Stimulated activated CD8-positive, alpha-beta memory T cell treated with anti-CD3 and anti-CD28 coated beads, Interleukin-12 subunit alpha, Interleukin-12 subunit beta, amount 100 ng/mL, for 4 hours (primary cell): ENCODE data around the gene TRIM22.
"Not testable (repeated sequence)": the region's sequence is repeated elsewhere in the genome, so short reads cannot be mapped to it uniquely, and the experiment has no call there.

Experiments
- DNase-seq: peaks from one replicate; pipeline ENCODE4 v3.0.0-alpha.2; 2020; ENCODE audit warnings: low read depth

Gene TRIM22

DNA sequence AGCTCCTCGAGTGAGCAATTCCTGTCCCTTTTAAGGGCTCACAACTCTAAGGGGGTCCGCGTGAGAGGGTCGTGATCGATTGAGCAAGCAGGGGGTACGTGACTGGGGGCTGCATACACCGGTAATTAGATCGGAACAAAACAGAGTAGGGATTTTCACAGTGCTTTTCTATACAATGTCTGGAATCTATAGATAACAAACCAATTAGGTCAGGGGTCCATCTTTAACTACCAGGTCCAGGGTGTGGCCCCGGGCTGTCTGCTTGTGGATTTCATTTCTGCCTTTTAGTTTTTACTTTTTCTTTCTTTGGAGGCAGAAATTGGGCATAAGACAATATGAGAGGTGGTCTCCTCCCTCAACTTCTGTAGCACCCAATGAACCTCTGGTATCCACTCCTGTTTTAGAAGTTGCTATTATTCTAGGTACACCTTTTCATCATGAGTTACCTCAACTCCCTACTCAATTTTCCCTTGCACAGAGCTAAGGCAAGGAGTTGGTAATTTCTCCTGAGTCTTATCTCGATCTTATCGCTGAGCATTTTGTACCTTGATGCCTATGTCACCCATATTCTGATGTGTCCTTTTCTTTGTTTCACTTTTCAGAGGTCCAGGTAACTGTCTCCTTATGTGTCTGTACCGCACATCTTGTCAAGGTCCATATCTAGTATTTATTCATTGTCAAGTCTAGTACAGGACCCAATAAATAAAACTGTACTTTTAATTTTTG lies 1.8 kb downstream of the TRIM22 start:
- not testable (repeated sequence) for DNase-seq

DNA sequence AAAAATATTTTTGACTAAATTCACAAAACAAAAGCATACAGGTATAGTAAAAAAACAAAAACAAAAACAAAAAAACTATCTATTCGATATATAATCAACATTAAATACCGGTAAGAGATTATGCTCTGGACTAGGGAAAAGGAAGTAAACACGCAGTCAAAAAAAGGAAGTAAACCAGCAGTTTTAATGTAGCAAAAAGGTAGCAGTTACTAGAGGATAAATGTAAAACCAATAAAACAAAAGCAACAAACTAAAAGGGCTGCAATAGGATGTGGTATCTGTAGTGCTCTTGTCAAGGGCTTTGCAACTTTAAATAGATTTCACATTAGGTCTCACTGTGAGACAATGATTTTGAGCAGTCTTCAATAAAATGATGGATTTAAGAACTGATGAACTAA lies 2.4 kb downstream of the TRIM22 start:
- DNase-seq, result no peak

DNA sequence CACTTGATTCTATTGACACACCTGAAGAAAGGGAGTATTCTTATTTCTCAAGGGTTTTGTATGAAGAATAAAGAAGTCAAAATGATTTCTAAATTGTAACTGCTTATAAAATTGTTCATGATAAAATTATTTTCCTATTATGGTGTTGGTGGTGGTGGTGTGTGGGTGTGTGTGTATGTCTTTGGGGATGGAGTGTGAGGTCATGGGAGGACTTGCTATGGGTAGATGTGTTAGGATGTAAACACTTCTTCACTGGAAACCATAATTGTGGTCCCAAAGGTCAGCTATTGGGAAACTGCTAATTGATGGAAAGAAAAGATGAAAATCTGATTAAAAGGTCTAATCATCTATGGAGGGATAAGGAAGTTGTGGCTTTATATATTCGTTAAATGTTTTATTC lies 5.1 kb downstream of the TRIM22 start:
- no peak for DNase-seq

DNA sequence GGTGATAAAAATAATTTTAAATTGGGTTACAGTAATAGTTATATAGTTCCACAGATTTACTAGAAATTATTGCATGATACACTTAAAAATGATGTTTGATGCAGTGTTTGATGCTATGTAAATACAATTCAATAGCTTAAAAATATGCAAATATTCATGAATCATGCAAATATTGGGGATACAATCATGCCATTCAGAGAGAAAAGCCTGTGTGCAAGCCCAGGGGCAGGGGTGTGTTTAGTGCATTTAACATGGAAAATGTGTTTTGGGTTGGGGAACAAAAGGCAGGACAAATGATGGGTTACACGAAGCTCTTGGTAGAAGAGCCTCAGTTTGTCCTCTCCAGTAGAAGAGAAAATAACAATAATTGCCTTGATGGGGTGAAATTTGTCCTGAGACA lies 6.0 kb downstream of the TRIM22 start:
- no peak for DNase-seq

DNA sequence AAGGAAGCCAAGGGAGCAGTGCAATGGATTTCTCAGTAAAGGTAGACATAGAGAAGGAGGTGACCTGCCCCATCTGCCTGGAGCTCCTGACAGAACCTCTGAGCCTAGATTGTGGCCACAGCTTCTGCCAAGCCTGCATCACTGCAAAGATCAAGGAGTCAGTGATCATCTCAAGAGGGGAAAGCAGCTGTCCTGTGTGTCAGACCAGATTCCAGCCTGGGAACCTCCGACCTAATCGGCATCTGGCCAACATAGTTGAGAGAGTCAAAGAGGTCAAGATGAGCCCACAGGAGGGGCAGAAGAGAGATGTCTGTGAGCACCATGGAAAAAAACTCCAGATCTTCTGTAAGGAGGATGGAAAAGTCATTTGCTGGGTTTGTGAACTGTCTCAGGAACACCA lies 6.6 kb downstream of the TRIM22 start:
- DNase-seq, result no peak

DNA sequence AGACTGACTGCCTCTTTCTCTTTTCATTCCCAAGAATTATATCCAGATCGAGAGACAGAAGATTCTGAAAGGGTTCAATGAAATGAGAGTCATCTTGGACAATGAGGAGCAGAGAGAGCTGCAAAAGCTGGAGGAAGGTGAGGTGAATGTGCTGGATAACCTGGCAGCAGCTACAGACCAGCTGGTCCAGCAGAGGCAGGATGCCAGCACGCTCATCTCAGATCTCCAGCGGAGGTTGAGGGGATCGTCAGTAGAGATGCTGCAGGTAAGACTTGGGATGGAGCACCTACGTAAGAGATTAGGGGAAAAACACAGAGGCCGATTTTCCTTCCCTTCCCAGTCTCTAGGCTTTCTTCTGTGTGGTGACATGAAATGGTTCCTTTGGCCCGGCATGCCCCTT lies 8.7 kb downstream of the TRIM22 start:
- no peak for DNase-seq

DNA sequence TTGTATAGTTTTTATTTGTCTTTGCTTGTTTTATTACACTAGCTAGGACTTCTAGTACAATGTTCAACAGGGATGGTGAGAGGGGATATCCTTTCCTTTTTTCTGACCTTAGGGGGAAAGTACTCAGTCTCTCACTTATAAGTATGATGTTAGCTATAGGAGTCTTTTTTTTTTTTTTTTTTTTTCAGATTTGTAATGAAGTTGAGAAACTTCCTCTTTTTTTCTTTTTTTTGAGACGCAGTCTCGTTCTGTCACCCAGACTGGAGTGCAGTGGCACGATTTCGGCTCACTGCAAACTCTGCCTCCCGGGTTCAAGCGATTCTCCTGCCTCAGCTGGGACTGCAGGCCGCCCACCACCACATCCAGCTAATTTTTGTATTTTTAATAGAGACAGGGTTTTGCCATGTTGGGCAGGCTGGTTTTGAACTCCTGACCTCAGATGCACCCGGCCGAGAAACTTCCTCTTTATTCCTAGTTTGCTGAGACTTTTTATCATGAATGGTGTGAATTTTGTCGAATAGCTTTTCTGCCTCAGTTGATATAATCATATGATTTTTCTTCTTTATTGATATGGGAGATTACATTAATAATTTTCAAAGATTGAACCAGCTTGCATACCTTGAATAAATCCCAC lies 10.9 kb downstream of the TRIM22 start:
- DNase-seq, result no peak

DNA sequence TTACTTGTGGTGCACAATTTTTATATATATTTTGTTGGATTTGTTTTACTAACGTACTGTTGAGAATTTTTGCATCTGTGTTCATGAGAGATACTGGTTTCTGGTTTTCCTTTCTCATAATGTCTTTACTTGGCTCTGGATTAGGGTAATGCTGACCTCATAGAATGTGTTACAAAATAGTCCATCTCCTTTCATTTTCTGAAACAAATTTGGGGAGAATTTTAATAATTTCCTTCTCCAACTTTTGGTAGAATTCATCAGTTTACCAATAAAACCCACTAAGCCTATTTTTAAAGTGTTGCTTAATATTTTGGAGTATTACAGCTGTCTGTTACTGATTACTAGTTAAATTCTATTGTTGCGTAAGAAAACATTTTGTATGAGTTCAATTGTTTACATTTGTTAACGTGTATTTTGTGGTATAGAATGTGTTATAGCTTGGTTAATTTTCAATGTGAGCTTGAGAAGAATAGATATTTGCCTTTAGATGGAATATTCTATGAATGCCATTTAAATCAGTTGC lies 11.5 kb downstream of the TRIM22 start:
- DNase-seq, result no peak

DNA sequence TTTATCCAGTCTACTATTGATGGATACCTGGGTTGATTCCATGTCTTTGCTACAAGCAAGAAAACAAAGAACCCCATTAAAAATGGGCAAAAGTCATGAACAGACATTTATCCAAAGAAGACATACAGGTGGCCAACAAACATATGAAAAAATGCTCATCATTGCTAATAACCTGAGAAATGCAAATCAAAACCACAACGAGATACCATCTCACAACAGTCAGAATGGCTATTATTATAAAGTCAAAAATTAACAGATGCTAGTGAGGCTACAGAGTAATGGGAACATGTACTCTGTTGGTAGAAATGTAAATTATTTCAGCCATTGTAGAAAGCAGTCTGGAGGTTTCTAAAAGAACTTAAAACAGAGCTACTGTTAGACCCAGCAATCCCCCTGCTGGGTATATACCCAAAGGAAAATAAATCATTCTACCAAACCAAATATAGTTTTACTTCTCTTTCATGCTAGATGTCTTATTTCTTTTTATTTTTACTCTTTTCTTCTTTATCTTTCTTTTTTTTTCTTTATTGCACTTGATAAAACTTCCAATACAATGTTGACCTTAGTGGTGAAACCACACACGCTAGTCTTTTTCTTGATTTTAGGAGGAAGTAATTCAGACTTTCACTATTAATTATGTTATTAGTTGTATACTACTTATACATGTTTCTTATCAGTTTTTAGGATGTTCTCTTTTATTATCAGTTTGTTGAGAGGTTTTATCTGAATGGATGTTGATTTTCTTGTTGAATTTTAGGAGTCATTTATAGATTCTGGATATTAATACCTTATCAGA lies 14.3 kb downstream of the TRIM22 start:
- no peak for DNase-seq

DNA sequence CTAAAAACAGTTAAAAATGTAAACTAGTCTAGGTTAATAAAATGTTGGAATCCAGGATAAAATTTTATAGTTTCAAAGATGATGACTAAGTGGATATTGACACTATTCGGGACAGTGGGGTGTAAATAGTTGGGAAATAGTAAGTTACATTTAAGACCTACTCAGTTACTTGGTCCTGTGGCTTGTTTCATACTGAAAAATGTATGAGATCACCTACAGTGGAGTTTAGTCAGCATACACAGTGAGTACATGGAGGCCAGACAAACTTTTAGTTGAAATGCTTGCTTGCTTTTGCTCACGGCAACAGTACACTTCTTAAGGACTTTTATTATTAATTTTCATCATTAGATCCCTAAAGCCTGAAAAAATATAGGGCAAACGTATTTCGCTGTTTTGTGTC lies 16.1 kb downstream of the TRIM22 start:
- no peak for DNase-seq

DNA sequence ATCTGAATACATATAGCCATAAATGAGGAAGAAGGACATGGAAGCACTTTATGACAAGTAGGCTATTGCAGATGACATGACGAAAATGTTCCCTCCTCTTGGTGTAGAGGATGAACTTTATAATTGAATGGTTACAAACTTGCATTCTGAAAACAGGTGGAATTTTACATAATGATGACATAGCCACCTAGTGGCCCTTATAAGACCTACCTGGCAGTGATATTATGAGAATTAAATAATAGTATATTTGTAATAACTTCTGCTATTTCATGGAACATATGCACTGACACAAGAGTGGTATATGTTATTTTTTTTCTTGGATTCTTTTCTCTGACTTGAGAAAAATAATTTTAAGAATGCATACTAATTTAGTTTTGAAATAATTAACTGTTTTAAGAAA lies 22.9 kb downstream of the TRIM22 start:
- no peak for DNase-seq

DNA sequence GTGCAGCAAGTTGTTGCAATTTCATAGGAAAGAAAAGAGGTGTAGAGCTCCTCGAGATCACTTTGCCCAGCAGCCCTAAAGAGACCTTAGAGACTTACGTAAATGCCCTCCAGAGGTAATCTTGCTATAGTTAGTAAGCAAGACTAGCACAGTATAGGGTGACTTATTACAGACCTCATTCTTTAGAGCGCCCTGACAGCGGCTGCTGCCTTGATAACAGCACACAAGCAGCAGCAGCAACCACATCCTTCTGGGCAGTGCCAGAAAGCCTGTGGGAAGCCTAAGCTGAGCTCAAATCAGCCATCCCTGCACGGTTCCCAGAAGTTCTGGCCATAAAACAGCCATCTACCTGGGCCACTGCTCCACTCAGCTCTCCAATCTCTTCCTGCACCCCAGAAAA lies 24.1 kb downstream of the TRIM22 start:
- DNase-seq, result no peak

DNA sequence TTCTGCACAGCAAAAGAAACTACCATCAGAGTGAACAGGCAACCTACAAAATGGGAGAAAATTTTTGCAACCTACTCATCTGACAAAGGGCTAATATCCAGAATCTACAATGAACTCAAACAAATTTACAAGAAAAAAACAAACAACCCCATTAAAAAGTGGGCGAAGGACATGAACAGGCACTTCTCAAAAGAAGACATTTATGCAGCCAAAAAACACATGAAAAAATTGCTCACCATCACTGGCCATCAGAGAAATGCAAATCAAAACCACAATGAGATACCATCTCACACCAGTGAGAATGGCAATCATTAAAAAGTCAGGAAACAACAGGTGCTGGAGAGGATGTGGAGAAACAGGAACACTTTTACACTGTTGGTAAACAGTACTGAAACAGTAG lies 26.9 kb downstream of the TRIM22 start:
- not testable (repeated sequence) for DNase-seq

DNA sequence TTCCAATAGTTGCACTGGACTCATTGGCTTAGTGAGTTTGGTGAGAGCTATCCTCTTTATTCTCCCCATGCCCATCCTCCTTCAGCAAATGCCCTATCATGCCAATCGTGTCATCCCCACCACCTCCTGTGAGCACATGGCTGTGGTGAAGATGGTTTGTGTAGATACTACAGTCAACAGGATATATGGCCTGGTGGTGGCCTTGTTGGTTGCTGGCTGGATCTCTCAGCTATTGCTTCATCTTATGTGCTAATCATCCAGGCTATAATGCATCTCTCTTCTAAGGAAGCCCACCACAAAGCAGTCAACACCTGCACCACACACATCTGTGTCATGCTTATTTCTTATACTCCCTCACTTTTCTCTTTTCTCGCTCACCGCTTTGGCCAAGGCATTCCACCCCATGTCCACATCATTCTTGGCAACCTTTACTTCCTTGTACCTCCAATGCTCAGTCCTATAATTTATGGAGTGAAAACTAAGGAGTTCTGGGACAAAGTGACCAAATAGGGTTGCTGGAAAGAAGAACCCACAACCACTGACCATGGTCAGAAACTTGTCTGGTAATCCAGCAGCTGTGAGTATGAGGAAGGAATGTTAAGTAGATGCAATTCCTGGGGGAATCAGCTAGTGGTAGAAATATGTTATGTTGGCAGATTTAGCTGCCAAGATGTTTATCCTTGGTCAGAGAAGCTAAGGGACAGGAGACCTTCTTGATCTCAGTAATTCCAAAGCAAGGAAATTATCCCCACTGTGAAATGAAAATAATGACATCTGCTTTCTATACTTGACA lies 30.3 kb downstream of the TRIM22 start:
- no peak for DNase-seq

DNA sequence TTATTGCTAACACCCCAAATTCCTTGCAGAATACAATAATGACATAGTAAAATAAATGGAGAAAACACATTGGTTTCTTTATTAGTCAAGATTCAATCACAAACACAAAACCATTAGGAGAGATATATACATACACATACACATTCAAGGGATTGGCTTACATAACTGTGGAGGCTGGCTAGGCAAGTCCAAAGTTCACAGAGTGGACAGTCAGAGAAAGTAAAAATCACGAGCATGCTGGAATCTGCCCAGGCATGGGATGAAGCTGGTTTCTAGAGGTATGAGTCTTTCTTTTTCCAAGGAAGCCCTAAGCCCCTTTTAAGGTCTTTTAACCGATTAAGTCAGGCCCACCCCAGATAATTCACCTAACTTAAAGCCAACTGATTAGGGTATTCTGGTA lies 33.0 kb downstream of the TRIM22 start:
- no peak for DNase-seq

DNA sequence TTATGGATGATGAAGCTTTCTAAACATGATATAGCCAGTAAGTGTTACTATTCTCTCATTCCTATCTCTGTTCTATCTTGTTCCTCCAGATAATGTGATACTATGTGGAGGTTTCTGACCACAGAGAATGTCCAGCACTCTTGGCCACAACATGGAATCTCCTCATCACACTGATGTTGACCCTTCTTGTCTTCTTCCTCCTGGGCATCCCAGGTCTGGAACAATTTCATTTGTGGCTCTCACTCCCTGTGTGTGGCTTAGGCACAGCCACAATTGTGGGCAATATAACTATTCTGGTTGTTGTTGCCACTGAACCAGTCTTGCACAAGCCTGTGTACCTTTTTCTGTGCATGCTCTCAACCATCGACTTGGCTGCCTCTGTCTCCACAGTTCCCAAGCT lies 36.8 kb downstream of the TRIM22 start:
- no peak for DNase-seq

DNA sequence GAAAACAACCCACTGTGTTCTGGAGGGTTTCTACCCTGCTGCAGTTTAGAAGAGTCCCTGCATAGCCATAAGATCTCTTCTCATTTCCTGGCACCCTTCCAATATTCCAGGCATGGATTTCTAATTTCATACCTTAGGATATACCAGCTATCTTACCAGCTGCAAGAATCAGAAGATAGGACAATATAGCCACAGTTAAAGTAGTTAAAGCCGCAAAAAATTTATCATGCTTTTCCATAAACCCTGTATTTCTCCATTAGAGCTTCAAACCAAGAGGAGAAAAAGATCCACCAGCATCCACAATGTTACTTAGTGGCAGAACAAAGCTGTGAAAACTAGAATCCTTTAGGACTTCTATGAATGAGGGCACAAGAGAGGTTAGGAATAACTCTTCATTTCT lies 38.1 kb downstream of the TRIM22 start:
- no peak for DNase-seq

DNA sequence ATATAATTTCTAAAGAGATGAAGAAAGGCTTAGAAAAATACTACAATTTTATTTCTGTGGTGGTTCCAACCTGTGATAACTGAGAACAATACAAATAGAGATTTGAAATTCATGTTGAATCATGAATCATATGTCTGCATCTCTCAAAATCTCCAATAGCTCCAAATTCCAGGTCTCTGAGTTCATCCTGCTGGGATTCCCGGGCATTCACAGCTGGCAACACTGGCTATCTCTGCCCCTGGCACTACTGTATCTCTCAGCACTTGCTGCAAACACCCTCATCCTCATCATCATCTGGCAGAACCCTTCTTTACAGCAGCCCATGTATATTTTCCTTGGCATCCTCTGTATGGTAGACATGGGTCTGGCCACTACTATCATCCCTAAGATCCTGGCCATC lies 46.8 kb downstream of the TRIM22 start, which contains the start of gene OR56B1:
Gene OR56B1 (plus strand): TSS at position 53 of the 400 bp plus-strand sequence. CDS start 69 bp downstream, at position 122.
- no peak for DNase-seq

DNA sequence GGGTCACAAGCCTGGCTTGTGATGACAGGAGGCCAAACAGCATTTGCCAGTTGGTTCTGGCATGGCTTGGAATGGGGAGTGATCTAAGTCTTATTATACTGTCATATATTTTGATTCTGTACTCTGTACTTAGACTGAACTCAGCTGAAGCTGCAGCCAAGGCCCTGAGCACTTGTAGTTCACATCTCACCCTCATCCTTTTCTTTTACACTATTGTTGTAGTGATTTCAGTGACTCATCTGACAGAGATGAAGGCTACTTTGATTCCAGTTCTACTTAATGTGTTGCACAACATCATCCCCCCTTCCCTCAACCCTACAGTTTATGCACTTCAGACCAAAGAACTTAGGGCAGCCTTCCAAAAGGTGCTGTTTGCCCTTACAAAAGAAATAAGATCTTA lies 47.5 kb downstream of the TRIM22 start:
- DNase-seq, result no peak

DNA sequence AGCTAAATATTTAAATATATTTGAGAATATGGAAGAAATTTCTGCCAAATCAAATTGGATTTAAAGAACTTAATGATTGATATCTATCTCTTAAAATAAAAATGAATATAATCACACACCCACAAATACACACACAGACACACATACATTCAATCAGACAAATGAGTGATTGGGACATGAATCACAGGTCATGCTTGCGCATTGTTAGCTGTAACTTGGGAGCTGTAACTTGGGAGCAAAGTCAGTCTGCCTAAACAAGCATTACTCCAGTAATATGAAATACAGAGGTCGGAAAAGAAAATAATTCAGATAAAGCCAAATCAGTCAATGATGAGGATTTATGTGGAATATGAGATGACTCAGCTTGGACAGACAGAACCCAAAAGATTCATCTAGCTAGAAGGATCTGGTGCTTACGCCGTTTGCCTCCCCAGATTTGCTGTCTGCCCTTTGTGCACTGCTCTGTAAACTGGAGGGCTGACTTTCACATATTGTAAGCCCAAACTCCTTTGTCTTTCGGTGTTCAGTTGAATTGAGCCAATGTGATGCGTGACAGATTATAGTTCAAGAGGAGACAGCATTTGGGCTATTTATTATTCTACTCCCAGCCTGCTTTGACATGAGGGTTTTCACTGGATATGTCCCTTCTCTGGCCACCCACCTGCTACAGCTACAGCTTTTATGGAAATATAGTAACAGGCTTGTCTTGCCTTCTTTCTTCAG lies 48.2 kb downstream of the TRIM22 start:
- DNase-seq, result no peak

DNA sequence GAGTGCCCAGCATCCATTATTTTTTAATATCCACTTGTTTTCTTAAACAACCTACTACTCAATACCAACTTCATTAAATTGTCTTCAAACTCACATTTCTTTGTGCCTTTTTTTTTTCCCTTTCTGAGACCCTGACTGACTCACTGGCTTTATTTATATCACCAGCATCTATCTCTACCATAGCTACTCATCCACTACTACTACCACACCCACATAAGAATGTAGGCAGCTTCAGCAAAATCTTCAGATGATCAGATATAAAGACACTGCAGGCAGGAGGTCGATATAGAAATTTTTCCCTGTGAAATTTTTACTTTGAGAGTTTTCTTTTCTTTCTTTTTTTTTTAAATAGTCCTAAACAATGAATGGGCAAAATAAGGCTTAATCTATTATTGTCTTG lies 48.8 kb downstream of the TRIM22 start:
- DNase-seq, result no peak
